ENCODE data around the gene PDZD4.
A peak's percentile ranks its signal among the peaks of the same experiment; 100 is the strongest.

Gene PDZD4

DNA sequence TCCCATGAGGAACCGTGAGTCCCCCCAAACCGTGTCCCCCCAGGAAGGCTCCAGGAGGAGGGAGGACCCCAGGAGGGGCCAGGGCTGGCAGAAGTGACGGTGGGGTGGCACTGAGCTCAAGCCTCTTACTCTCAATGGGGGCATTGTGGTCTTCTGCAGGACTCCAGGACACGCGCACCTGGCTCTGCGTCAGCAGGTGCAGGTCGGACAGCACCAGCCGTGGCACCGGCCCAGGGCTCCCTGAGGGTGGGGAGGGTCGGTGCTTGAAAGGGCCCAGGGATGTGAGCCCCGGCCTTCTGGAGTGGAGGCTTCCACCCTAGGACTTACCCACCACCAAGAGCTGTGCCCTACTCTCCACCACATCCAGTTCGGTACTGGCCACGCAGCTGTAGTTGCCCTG, 37.3 kb upstream of the PDZD4 start:
- DNase-seq, result no peak

DNA sequence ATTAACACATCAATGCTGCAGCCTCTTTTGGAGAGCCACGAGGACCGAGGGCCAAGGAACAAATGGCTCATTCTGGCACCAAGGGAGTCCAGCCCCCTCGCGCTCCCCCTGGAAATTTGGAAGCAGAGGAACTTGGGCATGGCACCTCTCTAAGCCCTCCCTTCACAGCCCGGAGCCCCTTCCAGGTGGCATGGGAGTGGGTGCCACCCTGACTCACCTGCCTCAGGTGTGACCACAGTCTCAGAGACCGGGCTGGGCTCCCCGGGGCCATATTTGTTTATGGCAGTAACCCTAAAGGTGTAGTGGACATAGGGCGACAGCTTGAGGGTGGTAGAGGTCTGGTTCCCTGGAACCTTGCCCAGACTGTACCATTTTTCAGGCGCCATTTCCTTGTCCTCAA, 36.8 kb upstream of the PDZD4 start:
- no peak for DNase-seq

DNA sequence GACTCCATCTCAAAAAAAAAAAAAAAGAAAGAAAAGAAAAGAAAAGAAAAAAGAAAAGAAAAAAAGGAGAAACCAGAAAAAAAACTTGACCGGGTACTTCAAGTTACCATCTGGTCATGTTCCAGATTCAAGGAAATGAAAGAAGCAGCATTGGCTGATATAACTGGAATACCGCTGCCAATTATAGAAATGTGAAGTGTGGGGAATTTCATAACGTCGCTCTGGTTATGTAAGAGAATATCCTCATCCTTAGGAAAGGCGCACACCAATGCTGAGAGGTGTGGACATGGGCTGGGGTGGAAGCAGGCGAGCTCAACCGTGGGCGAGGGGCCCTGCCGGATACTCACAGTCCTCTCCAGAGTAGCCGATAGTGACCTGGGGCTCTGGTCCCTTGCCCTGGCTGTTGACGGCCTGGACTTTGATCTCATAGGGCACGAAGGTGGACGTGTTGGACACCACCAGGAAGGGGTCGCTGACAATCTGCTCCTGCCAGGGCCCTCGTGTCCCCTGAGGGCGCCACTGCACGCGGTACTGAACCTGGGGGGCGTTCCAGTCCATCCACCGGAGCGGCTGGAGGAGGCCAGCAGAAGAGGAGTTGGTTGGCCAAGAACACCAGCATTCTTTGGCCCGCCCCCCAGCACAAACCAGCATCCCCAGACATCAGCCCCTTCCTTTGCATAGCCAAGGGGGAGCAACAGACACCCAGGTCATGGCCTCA, 36.1 kb upstream of the PDZD4 start:
- DNase-seq, result no peak

DNA sequence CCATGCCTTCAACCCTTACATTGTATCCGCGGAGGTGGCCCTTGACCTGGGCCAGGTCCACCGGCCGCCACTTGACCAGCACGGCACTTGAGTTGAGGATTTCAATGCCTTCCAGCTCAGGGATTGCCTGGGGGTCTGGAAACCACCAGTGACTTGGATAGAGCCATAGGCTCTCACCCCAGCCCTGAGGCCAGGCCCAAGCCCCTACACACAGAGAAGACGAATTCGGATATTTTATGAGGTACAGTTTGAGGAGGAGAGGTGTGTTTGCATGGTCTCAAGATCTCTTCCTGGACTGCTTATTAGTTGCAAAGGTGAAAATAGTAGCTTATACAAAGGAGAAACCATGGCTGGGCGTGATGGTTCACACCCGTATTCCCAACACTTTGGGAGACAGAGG, 35.3 kb upstream of the PDZD4 start:
- no peak for DNase-seq

DNA sequence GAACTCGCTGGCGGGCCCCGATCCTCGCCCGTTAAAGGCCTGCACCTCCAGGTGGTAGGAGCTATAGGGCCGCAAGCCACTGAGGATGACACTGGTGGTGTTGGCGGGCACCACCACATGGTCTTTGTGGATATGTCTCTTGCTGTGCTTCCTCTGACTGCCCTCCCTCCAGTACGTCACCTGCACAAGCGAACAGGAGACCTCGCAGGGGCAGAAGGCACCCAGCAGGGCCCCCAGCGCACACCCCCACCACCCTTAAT, 34.9 kb upstream of the PDZD4 start:
- DNase-seq, result no peak

DNA sequence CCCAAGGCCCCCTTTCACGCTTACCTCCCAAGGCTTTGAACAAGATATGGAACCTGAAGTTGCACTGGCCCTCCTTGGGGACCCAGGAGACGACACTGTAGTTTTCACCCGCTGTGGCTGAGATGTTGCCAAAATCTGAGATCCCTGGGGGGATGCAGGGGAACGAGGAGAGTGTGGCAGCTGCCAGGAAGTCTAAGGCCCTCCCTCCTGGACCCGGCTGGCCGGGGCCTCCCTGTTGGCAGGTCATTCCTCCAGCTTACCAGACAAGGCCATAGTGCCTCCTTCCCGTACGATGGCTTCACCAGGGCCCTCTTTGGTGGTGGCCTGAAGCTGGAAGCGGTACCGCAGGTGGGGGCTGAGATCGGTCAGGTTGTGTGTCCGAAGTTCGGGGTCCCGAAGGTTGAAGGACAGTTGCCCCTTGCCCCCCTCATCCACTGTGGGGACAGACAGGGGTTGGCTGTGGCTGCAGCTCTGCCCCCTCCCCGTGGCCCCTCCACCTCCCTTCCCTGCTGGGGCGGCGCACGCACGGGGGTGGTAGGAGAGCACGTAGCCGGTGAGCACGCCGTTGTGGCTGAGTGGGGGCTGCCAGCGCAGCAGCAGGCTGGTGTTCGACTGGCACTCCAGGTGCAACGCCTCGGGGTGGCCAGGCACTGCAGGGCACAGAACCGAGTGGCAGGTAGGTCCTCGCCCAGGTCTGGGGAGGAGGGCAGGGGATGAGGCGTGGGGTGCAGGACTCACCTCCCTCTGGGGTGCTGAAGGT, 34.4 kb upstream of the PDZD4 start:
- no peak for DNase-seq

DNA sequence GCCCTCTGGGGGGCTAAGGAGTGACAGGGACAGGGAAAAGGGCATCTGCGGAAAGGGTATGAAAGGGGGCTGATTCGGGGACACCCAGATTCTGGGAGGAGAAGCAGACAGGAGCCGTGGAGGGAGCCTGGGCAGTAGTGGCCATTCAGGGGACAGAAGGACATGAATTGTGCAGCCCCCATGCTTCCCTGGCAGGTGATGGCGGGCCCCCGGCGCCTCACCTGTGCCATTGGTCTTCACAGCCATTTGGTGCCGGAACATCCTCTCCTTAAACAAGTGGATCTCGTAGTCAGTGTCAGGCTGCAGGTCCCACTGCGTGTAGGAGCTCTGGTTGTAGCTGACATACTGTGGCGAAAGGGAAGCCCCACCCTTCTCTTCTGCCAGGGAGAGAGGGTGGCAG, 33.8 kb upstream of the PDZD4 start:
- DNase-seq, result no peak

DNA sequence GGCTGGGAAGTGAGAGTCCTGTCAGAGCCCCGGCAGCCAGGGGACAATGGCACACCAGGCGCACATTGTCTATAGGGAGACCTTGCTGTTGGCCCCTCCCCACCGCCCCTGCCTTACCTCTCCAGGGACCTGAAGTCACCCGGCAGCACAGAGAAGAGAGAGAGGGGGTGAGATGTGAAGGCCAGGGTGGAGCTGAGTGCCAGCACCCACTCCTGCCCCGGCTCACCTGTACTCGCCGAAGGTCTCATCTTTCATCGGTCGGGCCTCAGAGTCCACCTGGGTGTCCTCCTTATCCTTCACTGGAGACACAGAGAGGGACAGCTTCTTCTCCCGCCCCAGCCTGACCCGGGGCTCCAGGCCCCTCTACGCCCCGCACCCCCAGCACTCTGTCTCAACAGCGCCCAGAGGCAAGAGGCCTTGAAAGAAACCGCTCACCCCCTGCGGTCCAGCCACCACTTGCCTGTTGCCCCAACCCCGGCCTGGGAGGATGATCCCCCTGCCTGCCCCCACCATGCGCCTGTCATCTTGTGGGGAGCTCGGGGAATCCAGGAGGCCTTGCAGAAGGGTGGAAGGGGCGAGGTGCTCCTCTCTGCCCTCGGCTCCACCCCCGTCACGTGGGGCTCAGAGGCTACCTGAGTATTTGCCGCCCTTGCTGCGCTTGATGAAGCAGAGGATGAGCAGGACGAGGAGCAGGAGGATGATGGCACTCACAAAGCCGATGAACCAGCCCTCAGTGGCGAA, 33.1 kb upstream of the PDZD4 start:
- DNase-seq, result no peak

DNA sequence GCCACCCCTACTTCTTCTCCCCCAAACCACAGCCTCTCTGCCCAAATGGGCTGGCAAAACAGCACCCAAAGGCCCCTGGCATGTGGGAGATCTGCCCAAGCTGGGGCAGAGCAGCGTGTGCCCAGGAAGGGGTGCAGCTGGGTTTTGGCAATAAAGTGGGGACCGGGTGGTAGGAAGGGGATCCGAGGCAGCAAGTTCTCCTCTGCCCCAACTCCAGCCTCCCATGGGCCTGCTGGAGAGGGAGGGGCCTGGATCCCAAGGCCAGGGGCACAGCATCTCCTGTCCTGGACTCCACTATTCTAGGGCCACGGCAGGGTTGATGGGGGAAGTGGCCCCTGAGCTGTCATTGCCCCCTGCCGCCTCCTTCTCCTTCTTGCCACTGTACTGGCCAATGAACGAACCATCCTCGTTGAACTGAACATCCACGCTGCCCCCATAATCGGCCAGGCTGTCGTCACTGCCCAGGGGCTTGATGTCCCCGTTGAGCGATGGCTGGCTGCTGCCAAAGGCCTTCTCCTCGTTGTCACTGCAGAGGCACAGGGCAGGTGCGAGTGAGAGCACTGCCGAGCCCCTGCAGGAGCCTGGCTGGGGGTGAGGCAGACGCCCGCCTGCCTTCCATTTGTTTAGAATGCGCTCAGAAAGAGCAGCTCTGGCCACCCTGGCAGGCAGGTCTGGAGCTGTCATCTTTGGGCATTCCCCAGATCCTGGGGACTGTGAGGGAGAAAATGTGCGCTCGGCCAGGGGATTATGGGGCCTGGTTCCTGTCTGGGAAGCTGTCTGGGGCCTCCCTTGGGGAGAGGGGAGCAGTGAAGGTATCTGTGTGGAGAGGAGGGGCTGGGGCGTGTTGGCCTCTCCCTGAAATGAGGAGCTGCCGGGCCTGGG, 32.3 kb upstream of the PDZD4 start:
- DNase-seq, result no peak

DNA sequence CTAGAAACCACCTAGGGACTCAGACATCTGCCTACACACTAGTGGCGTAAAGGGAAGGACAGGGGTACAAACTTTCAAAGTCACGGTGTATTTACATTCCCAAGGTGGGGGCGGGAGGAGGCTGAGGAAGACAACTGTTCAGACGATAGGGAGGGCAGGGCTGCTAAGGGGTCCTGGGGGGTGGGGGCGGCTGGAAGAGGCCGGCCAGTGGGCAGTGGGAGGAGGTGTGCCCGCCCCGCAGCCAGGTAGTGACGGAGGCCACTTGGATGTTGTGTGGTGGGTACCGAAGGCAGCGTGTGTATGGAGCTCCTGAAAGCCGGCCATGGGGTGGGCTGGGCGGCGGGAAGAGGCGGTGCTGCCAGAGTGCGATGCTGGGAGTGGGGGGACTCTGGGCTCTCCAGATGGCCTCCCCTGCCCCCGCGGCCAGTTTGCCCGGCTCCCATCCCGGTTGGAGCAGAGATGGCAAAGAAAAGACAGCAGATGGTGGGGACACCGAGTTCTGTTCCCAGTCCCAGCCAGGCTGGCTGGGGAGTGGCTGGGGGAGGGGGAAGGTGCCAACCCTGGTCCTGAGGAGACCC, 31.5 kb upstream of the PDZD4 start:
- DNase-seq, result peak in 1 of 2 experiments; percentile 44

DNA sequence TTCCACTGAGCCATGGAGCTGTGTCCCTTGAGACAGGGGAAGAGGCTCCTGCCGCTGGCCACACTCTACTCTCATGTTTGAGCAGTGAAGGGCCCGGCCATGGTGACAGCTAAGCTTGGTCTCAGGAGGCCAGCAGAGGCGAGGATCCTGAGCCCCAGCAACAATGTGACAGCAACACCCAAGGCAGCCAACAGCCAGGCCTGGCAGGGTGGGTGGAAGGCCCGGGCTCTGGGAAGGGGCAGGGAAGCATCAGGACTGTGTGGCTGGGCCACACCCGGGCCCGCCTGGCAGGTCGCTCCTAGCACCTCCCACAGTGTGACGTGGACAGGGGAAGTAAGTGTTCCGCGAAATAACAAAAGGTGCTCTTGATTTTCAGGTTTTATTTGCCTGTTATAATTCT, 30.8 kb upstream of the PDZD4 start:
- DNase-seq, result no peak

DNA sequence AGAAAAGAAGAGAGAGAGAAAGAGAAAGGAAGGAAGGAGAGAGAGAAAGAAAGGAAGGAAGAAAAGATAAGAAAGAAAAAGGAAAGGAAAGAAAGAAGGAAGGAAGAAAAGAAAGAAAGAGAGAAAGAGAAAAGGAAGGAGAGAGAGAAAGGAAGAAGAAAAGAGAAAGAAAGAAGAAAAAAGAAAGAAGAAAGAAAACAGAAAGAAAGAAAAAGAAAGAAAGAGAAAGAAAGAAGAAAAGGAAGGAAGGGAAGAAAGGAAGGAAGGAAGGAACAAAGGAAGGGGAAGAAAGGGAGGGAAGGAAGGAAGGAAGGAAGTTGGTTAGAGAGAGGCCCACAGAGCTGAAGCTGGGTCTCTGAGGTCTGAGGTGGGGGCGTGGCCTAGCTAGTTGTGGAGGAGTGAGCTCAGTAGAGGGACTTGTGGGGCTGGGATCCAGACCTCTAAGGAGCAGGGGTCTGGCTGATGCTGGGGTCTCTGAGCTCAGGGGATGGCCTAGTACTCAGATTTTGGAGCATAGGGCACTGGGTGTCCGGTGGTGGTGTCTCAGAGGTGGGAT, 27.1 kb upstream of the PDZD4 start:
- no peak for DNase-seq

DNA sequence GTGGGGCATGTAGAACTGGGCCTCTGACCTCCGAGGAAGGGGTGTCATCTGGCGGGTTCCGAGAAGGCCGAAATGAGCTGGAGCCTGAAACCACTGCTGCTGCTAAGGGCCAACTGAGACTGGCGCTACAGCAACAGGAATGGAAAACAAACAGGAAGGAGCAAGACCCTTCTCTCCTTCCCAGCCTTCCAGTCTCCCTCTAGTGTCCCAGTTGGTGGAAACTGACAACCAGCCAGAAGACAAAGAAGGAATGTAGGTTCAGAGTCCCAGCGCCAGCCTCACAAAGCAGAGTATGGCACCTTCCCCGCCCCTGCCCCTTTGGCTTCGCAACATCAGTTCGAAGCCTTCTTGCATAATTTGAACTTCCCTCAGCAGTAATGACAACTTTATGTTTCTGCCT, 24.4 kb upstream of the PDZD4 start:
- DNase-seq, result no peak

DNA sequence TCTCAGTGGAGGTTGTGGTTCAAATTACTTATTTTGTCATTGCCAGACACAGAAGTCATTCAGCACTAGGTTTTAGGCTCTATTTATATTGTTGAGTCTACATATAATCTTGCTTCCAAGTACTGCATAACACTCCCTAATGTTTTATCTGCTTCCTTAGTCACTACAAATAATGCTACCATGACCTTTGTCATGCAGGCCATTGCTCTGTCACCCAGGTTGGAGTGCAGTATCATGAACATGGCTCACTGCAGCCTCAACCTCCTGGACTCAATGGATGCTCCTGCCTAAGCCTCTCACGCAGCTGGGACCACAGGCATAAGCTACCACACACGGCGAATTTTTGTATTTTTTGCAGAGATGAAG, 23.5 kb upstream of the PDZD4 start:
- DNase-seq, result no peak

DNA sequence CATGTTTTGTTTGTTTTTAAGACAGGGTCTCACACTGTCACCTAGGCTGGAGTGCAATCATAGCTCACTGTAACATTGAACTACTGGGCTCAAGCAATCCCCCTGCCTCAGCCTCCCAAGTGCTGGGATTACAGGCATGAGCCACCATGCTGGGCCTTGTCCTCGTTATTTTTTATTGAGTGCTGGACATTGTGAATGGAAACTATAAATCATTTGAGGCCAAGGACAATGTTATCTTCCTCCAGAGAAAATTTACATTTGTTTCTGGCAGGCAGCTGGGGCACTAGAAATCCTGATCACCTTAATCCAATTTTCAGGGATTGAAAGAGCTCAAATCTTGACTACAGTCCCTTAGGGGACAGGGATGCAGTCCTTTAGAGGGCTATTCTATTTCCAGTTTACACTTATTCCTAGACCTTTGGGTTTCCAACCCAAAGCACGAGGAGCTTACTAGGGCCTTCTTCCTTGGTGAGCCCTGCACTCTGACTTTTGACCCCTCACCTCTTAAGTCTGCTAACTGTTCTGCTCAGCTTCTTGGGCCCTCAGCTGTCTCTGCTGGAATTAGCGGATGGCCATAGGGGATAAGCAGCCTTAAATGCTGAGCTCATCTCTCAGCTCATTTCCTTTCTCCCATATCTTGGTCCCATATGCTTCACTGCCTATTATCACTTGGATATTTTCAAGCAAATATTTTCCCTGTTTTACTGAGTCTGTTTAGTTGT, 23.0 kb upstream of the PDZD4 start:
- no peak for DNase-seq

DNA sequence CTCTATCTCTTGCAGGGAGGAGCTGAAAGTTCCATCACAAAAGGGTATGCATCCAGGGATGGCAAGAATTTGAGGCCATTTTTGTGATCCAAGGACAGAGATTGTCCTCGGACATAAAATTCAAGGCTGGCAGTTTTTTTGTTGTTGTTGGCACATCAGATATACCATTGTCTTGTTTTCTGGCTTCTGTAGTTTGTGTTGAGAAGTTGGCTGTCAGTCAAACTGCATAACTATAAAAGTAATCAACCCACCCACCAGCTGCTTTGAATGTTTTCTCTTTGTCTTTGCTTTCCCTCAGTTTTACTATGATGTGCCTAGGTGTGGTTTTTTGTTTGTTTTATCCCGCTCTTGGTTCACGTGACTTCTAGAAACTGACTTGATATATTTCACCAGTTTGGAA, 21.6 kb upstream of the PDZD4 start:
- no peak for DNase-seq

DNA sequence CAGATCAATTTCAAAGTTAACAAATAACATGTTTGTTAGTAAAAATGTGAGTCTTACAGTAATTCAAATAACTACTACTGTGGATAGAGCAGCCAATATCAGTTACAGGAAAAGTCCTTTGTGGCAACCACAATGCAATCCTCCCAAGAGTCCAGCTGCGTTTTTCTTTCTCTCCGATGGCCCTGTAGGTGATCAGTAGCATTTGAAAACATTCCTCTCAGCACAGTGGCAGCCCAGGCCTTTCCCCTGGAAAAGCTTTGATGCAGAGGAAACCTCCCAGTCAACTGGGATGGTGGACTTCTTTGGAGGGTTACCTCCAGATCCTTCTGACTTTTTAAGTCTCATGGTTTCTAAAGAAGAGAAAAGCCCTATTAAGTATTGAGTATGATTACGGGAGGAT, 18.0 kb upstream of the PDZD4 start:
- no peak for DNase-seq

DNA sequence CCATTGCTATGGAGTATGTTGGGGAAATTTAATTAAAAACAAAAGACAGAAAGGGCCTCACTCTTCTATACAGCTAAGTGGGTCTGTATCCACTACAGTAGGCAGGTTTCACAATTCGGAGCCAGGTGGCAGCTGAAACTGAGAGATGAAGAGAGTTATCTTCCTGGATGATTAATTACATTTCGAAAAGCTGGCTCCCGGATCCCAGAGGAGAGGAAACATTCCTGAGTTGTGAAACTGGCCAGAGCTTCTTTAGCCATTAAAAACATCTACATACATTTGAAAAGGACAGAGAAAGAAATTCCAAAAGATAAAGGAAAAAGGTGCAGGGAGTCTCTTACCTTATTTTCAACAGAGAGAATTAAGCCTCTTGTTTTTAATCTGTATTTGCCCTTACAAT, 15.5 kb upstream of the PDZD4 start:
- DNase-seq, result no peak

DNA sequence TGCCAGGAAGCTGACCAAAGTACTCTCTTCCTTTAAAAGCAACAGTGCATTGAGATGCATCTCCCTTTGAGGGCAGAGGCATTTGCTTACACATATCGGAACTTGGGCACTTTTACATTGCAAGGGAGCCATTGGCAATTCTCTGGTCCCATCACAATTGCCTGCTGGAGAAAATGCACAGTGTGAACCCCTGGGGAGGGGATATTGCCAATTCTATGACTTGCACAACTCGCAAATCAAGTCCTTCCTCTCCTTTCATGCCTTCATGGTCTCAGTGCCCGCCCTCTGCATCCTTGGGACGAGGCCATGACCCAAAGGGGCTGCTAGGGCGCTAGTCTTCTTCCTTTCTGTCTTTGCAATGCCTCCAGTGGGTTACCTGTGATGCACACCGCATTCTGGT, 14.9 kb upstream of the PDZD4 start:
- no peak for DNase-seq

DNA sequence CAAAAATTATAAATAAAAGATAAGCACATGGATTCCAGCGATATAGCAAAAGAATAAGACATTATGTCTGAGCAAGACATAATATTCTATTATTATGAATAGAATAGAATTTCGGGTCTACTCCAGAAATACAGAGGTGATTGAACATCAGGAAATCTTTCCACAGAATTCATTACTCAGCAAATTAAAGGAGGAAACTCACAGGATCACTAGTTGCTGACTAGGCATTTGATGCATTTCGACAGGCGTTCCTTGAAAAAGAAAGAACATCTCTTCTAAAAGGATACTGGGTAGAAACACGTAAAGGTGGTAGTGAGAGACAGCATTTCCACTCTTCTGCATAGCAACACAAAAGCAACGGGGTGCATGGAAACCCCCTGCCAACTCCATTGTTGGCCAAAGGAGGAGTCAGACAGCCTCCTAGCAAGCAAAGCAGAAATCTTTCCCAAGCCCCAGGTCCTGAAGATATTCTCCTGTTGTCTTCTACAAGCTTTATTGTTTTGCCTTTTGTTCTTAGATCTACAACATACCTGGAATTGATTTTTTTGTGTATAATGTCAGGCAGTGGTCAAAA, 14.3 kb upstream of the PDZD4 start:
- no peak for DNase-seq

DNA sequence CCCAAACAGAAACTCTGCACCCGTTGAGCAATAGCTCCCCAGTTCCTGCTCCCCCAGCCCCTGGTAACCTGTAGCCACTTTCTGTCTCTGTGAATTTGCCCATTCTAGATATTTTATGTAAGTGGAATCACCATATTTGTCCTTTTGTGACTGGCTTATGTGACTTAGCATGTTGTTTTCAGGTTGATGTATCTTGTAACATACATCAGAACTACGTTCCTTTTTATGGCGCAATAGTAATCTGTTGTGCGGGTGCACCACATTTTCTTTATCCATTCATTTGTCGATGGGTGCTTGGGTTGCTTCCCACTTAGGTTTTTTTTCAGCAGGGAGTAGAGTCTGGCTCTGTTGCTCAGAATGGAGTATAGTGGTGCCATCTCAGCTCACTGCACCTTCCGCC, 6.6 kb upstream of the PDZD4 start:
- no peak for DNase-seq

DNA sequence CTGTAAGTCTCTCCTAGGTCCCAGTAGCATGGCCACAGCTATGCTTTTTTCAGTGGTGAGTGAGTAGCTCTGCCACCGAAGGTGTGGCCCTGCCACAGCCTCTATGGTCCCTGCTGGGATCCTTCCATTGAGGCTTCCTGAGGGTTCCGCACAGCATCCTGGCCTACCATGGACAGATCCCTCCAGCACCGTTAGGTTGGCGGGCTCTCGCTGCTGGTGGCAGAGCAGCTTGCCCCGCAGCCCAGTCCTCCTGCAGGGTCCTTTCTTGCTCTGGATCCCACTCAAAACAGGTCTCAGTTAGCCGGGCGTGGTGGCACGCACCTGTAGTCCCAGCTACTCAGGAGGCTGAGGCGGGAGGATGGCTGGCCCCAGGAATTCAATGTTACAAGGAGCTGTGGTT, 2.4 kb upstream of the PDZD4 start:
- no peak for DNase-seq
